Kidney (tissue), 14 donors: ENCODE data around the gene CAMTA1. TPM values are rescaled to one million over a fixed set of nuclear protein-coding genes. Genes with fewer than 3 reads are reported as not detected.

Experiments
- DNase-seq, 5 donors: peaks; one replicate each; pipeline ENCODE4 v3.0.0-alpha.2; 2013 to 2020
- FAIRE-seq: peaks from 2 replicates; lab custom pipeline; 2012; peaks lifted over from hg19 to GRCh38; lab: Jason Lieb, UNC
- H3K27ac ChIP-seq, 2 donors: one replicate each; pipeline ENCODE4 v1.7.0; 2013; ENCODE audit warnings: low read depth in 2 of 2, low read length in 2 of 2, inconsistent platforms in 1 of 2
- H3K27me3 ChIP-seq: one replicate; pipeline ENCODE4 v1.7.1; 2013; ENCODE audit warnings: low read length, inconsistent platforms; ENCODE audit not compliant: control insufficient read depth, insufficient read depth
- H3K36me3 ChIP-seq, 3 donors: one replicate each; pipeline versions ENCODE4 v1.7.0 to v1.7.1; 2013; ENCODE audit warnings: low read length in 3 of 3, control low read depth in 1 of 3, inconsistent platforms in 1 of 3; ENCODE audit not compliant: insufficient read depth in 3 of 3, control insufficient read depth in 2 of 3
- H3K4me1 ChIP-seq, 3 donors: one replicate each; pipeline versions ENCODE4 v1.7.0 to v1.7.1; 2013; ENCODE audit warnings: low read length in 3 of 3, inconsistent platforms in 1 of 3, low read depth in 1 of 3; ENCODE audit not compliant: control insufficient read depth in 2 of 3, insufficient read depth in 2 of 3
- H3K4me3 ChIP-seq, 3 donors: one replicate each; pipeline versions ENCODE4 v1.7.0 to v1.8.1; 2013; ENCODE audit warnings: low read length in 3 of 3, control low read depth in 1 of 3, inconsistent platforms in 1 of 3
- H3K9ac ChIP-seq, 3 donors: one replicate each; pipeline versions ENCODE4 v1.7.0 to v1.7.1; 2013; ENCODE audit warnings: low read length in 3 of 3, control low read depth in 1 of 3, inconsistent platforms in 1 of 3
- H3K9me3 ChIP-seq, 3 donors: one replicate each; pipeline versions ENCODE4 v1.7.0 to v1.7.1; 2013; ENCODE audit warnings: low read length in 3 of 3, control low read depth in 1 of 3, inconsistent platforms in 1 of 3; ENCODE audit not compliant: control insufficient read depth in 2 of 3, insufficient read depth in 1 of 3
- intact Hi-C: fragments of 100-400 bp; cut with DNase I; formaldehyde crosslinking; loops from one replicate; pipeline ENCODE4 v1.11.1; 2022
- polyA plus RNA-seq: library from polyadenylated mRNA; stranded (reverse); fragments of 350-450 nt; fragmentation: Illumina TruSeq; extraction: RNeasy Lipid Tissue Mini Kit (QIAGEN cat#74804); gene quantifications from one replicate; pipeline ENCODE4 v1.2.3, GENCODE V29; 2014; ENCODE audit warnings: low read depth, low replicate concordance; ENCODE audit not compliant: insufficient read depth
- total RNA-seq: library from RNA; stranded (reverse); fragmentation: NEBNext Ultra II Directional; extraction: Animal tissue kit (Norgen Biotek cat#: 25700); gene quantifications from one replicate; pipeline ENCODE4 v1.2.1, GENCODE V29; 2021
- TF ChIP-seq, protein P1 (sequence below): IDR thresholded peaks from 3 replicates; pipeline ENCODE4 v1.5.1; 2012; ENCODE audit warnings: mild to moderate bottlenecking, moderate library complexity, borderline replicate concordance; ENCODE audit not compliant: insufficient read depth; ENCODE audit errors: extremely low read depth
- donor health status: control.
- donor health status: control.
- donor health status: control.
- donor health status: control.
- donor health status: control.
- donor health status: DM: yes; HTN: yes; CAD: no.
- donor health status: Normal renal cell carcinoma (clear cell type).

Gene CAMTA1
- total and polyA plus RNA-seq, 2 donors from 2014 or later, result 79.0 to 170 TPM

DNA sequence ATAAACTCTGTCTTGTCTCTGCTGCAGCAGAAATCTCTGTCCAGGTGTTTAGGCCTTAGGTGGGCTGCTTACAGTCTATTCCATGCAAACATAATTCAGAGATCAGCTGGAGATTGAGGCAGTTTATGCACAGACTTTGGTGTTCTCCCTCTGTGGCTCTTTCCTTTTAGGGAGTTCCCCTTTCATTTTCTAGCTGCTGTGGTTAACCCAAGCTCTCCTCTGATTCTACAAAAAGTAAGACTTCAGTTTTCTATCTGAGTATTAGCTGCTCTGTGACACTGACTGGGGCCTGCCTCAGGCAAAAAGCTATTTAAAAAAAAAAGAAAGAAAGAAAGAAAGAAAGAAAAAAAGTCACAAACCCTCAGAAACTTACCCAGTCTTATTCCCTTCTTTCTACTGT lies 211.1 kb downstream of the CAMTA1 start:
- TF ChIP-seq, protein P1, sequence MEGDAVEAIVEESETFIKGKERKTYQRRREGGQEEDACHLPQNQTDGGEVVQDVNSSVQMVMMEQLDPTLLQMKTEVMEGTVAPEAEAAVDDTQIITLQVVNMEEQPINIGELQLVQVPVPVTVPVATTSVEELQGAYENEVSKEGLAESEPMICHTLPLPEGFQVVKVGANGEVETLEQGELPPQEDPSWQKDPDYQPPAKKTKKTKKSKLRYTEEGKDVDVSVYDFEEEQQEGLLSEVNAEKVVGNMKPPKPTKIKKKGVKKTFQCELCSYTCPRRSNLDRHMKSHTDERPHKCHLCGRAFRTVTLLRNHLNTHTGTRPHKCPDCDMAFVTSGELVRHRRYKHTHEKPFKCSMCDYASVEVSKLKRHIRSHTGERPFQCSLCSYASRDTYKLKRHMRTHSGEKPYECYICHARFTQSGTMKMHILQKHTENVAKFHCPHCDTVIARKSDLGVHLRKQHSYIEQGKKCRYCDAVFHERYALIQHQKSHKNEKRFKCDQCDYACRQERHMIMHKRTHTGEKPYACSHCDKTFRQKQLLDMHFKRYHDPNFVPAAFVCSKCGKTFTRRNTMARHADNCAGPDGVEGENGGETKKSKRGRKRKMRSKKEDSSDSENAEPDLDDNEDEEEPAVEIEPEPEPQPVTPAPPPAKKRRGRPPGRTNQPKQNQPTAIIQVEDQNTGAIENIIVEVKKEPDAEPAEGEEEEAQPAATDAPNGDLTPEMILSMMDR, result no peak
- no peak overlapping the region for H3K4me3 ChIP-seq
- DNase-seq (no peak), FAIRE-seq (no peak)
- H3K4me1 ChIP-seq, result no peaks in the 10 kb centered on the region
- no peak overlapping the region for H3K27ac ChIP-seq
- no peak overlapping the region for H3K9ac ChIP-seq
- peaks cover 0 to 2% (median 0%) of the 10 kb centered on the region in 3 donors for H3K9me3 ChIP-seq
- H3K36me3 ChIP-seq, result no peaks in the 10 kb centered on the region
- intact Hi-C loops, result no loop called here
- H3K27me3 ChIP-seq, result no peaks in the 10 kb centered on the region

DNA sequence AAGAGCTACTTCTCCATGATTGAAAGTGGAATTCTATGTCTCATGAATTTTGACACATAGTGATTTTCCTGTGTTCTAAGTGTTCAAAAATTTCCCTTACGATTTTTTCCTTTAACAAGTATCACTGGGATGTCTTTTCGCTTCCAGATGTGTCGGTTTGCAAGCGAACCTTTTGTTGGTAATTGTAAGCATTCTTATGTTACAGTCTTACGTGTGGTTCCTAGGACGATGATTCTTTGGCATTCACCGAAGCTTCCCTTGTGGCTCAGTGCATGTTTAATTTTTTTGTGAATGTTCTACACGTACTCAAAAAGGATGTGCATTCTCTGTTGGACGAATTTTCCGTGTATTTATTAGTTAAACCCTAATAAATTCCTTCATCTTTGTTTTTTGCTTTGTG lies 211.6 kb downstream of the CAMTA1 start:
- intact Hi-C loops, result no loop called here
- TF ChIP-seq, protein P1, result no peak
- H3K9ac ChIP-seq, result no peak overlapping the region
- H3K4me3 ChIP-seq, result no peak overlapping the region
- H3K27me3 ChIP-seq, result no peaks in the 10 kb centered on the region
- FAIRE-seq (no peak), DNase-seq (no peak)
- no peak overlapping the region for H3K27ac ChIP-seq
- H3K4me1 ChIP-seq, result no peaks in the 10 kb centered on the region
- peaks cover 0 to 2% (median 0%) of the 10 kb centered on the region in 3 donors for H3K9me3 ChIP-seq
- no peaks in the 10 kb centered on the region for H3K36me3 ChIP-seq

DNA sequence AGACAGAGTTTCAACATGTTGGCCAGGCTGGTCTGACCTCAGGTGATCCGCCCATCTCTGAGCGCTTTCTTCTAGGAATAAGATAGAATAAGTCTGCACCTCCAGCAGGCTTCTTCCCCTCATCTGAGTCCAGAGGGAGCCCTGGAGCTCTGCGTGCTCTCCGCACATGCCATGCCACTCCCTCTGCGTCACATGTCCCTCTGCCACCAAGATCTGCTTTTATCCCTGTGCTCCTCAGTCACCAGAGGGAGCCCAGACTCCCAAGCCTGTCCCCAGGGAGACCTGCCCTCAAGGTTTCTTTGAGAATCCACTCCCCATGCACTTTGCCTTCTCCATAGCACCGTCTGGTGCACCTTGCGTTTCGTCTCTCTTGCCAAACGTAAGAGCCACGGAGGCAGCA lies 213.0 kb downstream of the CAMTA1 start:
- H3K4me3 ChIP-seq, result no peak overlapping the region
- DNase-seq (no peak), FAIRE-seq (no peak)
- H3K36me3 ChIP-seq, result no peaks in the 10 kb centered on the region
- intact Hi-C loops, result no loop called here
- H3K9me3 ChIP-seq, result peaks cover 0 to 2% (median 0%) of the 10 kb centered on the region in 3 donors
- H3K27ac ChIP-seq, result no peak overlapping the region
- H3K9ac ChIP-seq, result no peak overlapping the region
- TF ChIP-seq, protein P1, result no peak
- no peaks in the 10 kb centered on the region for H3K27me3 ChIP-seq
- H3K4me1 ChIP-seq, result no peaks in the 10 kb centered on the region

DNA sequence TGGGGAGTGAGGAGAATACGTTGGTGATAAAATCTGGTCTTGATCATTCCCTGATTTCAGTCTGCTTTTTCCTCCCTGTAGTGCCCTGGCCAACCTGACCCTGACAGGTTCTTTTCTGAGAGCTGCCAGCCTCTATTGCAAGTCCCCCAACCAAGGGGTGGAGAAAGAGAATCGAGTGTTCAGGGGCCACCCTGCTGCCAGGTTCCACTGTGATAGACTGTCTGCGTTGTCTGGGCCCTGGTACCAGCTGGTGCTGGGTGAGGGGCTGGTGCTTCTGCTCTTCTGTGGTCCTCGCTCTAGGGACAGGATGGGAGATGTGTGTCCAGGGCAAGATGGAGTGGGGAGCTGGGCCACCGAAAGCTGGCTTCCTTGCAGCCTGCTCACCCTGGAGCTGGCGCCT lies 214.6 kb downstream of the CAMTA1 start:
- Histone ChIP-seq H3K27me3 (no peaks in the 10 kb centered on the region), H3K36me3 (no peaks in the 10 kb centered on the region), H3K27ac (no peak overlapping the region), H3K4me3 (no peak overlapping the region), H3K4me1 (no peaks in the 10 kb centered on the region), H3K9ac (no peak overlapping the region), H3K9me3 (no peaks in the 10 kb centered on the region)
- DNase-seq, result no peak
- no peak for FAIRE-seq
- intact Hi-C loops, result no loop called here
- TF ChIP-seq, protein P1, result no peak
